GOT3 (cell line): ENCODE results near the gene GLB1L3.
"Not testable (repeated sequence)": the region's sequence is repeated elsewhere in the genome, so short reads cannot be mapped to it uniquely, and the experiment has no call there.

ENCODE experiments used
- DNase-seq: peaks from one replicate; lab custom pipeline; 2025; ENCODE audit warnings: mixed read lengths; lab: John Stamatoyannopoulos, UW

GLB1L3 gene

GRCh38 chr11:134275188-134275533, 1.0 kb upstream of the GLB1L3 start:
- DNase-seq = no peak

- DNase-seq = no peak
Observed at GRCh38 chr11:134276396-134277182, 410 bp downstream of the GLB1L3 start.

DNA sequence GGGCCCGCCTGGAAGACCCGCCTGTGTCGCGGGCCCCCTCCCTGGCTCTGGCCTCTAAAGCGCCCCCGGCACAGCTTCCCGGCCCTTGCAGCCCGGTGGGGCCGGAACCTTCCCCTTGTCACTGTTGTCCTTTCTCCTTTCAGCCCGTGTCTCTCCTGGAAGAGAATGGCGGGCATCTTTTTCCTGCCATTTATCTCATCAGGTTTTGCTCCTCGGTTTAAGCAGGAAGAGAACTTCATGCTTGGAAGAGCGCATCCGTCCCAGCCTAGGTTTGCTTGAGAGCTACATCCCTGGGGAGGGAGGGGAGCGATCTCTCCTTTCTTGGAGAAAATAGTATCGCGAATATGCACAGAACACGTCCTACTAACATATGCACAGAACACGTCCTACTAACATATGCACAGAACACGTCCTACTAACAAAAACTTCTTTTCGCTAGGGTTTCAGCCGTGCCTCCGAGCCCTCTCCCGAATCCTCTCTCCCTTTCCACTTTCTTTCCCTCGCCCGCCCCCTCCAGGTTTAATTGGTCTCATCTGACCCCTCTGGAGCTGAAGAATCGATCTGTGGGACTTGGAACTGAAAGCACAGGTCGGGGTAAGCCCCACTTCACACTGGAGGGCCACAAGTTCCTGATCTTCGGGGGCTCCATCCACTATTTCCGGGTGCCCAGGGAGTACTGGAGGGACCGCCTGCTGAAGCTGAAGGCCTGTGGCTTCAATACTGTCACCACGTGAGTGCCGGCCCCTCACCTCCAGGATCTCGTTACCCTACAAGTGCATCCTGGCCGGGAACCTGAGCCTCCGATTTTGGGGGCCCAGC, 1.2 kb downstream of the GLB1L3 start:
- no peak for DNase-seq

DNA sequence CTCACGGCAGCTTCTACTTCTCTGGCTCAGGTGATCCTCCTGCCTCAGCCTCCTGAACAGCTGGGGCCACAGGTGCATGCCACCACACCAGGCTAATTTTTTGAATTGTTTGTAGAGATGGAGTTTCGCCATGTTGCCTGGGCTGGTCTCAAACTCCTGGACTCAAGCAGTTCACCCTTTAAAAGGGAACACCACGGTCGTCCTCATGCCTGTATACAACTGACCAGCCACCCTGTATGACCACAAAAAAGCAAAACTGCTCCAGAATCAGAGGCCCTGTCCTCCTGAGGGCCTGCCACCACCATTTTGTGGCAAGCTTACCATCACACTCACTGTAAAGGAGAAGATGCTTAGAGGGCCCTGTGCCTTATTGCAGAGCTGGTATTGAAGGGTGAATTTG, 2.2 kb downstream of the GLB1L3 start:
- no peak for DNase-seq

DNA sequence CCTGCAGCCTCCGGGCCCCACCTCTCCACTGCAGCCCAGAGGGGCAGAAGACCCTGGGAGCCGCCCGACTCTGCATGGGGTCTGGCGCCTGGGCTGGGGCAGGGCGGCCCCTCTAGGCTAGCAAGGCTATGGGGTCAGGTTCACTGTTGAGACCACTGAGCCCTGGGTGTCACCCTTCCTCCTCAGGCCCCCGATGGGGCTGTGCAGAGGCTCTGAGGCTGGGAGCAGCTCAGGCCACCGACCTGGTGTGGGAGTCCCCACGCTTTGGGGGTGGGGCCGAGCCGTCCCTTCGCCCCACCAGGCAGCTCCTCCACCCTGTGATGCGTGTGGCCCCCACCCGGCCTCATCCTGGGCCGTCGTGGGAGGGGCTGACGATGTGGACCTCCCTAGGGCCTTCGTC, 5.5 kb downstream of the GLB1L3 start:
- not testable (repeated sequence) for DNase-seq

DNA sequence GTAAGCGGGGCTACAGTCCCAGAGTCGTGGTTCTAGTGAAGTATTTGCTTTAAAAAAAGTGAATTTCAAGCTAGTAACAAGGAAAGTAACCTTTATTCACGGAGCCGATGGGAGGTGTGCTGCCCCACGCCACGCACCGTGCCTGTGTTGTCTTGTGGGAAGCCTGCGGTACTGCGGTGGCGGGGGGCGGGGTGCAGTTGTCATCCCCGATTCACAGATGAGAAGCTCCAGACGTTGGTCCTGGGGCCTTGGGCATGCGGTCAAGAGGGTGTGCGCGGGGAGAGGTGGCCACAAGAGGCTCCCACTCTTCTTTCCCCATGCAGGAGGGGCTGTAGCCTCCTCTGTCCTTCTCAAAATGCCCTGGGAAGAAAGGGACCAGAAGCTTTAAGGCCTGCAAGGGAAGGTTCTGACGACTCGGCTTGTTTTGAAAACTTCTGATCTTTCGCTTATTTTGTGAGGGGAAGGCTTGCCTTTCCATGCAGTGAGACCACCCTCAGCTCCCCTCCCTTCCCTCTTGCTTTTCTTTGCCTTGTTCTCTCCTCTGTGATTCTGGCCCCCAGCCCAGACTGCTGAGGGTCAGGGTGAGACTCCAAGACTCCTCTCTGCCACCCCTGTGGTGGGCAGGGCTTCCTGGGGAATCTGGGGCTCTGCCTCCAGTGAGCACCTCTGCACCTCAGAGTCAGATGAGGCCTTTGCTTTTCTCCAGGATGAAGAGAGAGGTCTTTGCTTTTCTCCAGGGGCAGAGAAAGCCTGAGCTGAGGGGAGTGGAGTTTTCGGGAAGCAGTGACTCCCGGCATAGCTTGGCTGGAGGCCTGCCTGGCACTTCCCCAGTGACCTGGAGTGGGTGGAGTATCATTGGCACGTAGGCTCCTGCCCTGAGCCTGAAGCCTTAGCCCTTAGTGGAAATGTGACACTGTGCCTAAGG, 6.2 kb downstream of the GLB1L3 start:
- DNase-seq = no peak

GRCh38 chr11:134283461-134284230, 7.5 kb downstream of the GLB1L3 start:
- no peak for DNase-seq

- not testable (repeated sequence) for DNase-seq
Observed at GRCh38 chr11:134284349-134284748, 8.2 kb downstream of the GLB1L3 start.

GRCh38 chr11:134287561-134287960, 11.4 kb downstream of the GLB1L3 start:
- DNase-seq = no peak

DNA sequence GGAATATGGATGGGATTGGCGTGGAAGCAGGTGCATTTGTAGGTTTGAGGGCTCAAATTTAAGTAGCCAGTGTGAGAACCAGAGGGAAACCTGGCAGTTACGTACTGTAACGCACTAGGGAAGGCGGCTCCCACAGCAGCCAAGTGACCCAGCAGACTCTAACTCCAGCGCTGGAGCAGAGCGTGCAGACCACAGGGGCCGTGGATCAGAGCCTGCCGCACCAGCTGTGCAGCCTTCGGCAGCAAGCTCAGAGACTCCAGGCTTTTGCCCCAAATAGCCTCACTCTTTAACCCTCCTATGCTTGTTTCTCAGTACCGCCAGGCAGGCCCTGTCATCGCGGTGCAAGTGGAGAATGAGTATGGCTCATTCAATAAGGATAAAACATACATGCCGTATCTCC, 12.3 kb downstream of the GLB1L3 start:
- DNase-seq = no peak

DNA sequence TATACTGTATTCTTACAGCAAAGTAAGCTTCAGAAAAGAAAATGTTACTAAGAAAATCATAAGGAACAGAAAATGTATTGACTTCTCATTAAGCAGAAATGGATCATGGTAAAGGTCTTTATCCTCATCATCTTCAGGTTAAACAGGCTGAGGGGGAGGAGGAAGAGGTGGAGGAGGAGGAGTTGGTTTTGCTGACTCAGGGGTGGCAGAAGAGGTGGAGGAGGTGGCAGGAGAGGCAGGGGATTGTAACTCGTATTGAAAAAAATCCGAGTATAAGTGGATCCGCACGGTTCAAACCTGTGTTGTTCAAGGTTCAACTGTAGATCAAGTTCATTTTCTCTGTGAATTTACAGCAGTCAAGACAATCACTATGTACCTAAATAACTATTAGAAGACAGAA, 13.0 kb downstream of the GLB1L3 start:
- DNase-seq = no peak

GRCh38 chr11:134289789-134290188, 13.6 kb downstream of the GLB1L3 start:
- DNase-seq = no peak

GRCh38 chr11:134290646-134291045, 14.5 kb downstream of the GLB1L3 start:
- no peak for DNase-seq

DNA sequence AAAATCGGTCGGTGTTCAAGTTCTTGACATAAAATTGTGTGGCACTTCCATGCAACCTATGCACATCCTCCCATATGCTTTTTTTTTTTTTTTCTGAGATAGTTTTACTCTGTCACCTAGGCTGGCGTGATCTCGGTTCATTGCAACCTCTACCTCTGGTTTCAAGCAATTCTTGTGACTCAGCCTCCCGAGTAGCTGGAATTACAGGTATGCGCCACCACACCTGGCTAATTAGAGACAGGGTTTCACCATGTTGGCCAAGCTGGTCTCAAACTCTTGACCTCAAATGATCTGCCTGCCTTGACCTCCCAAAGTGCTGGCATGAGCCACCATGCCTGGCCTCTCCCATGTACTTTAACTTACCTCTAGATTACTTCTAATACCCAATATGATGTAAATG, 15.0 kb downstream of the GLB1L3 start:
- no peak for DNase-seq

DNA sequence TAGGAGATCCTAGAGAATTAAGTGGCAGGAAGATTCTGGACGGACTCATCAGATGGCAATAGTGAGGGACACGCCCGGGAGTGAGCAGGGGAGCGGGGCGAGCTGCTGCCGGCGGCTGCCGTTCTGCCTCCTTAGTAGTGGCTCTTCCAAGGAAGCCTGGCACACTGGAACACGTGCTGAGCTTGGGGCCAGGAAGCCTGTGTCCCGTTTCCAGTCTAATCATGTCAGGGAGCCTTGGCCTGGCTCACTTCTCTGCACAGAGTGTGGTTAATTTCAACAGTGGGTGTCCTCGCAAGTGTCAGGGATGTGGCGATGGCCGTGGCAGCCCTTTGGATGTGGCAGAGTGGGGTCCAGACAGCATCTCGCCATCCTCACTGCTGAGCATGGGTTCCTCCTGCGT, 16.5 kb downstream of the GLB1L3 start:
- DNase-seq = no peak

- DNase-seq = no peak
Observed at GRCh38 chr11:134293119-134294113, 17.2 kb downstream of the GLB1L3 start.

GRCh38 chr11:134294664-134295063, 18.5 kb downstream of the GLB1L3 start:
- DNase-seq = no peak

- DNase-seq = no peak
Observed at GRCh38 chr11:134312223-134312622, 36.0 kb downstream of the GLB1L3 start.

GRCh38 chr11:134312807-134313206, 36.6 kb downstream of the GLB1L3 start:
- DNase-seq = no peak

- no peak for DNase-seq
Observed at GRCh38 chr11:134313379-134313778, 37.2 kb downstream of the GLB1L3 start.
